DOHH2 (cell line): Measurements from ENCODE around the gene PUS10.

Experiments
- H3F3A ChIP-seq: fragments of 200-600 bp; sonication (generic), shearing (Covaris generic); 2 replicates; pipeline ENCODE4 v1.6.0; 2016; ENCODE audit warnings: antibody characterized with exemption, mild to moderate bottlenecking; ENCODE audit not compliant: control insufficient read depth, insufficient read depth
- H3K27ac ChIP-seq: fragments of 200-600 bp; sonication (generic); 2 replicates; pipeline ENCODE4 v1.5.1; 2014; ENCODE audit warnings: low read depth, mild to moderate bottlenecking, low read length, moderate library complexity
- H3K27me3 ChIP-seq: fragments of 200-600 bp; sonication (generic); 2 replicates; pipeline ENCODE4 v1.6.1; 2014; ENCODE audit warnings: mild to moderate bottlenecking, low read length, mixed read lengths; ENCODE audit not compliant: control insufficient read depth
- H3K36me3 ChIP-seq: fragments of 200-600 bp; sonication (generic); 2 replicates; pipeline ENCODE4 v1.6.1; 2014; ENCODE audit warnings: mild to moderate bottlenecking, low read length, moderate library complexity, mixed read lengths; ENCODE audit not compliant: control insufficient read depth
- H3K4me1 ChIP-seq: fragments of 200-600 bp; sonication (generic); 2 replicates; pipeline ENCODE4 v1.6.1; 2014; ENCODE audit warnings: mild to moderate bottlenecking, low read length, mixed read lengths; ENCODE audit not compliant: control insufficient read depth
- H3K4me2 ChIP-seq: fragments of 200-600 bp; sonication (generic); 2 replicates; pipeline ENCODE4 v1.6.0; 2014; ENCODE audit warnings: mild to moderate bottlenecking, low read length, moderate library complexity
- H3K4me3 ChIP-seq: fragments of 200-600 bp; sonication (generic); 2 replicates; pipeline ENCODE4 v1.5.1; 2014; ENCODE audit warnings: mild to moderate bottlenecking, low read length, mixed read lengths
- H3K79me2 ChIP-seq: fragments of 200-600 bp; sonication (generic); 2 replicates; pipeline ENCODE4 v1.6.1; 2014; ENCODE audit warnings: mild to moderate bottlenecking, low read length, mixed read lengths; ENCODE audit not compliant: control insufficient read depth
- H3K9me2 ChIP-seq: fragments of 200-600 bp; sonication (generic); replicated peaks from 2 replicates; pipeline ENCODE4 v1.6.1; 2014; ENCODE audit warnings: mild to moderate bottlenecking, low read length, mixed read lengths; ENCODE audit not compliant: control insufficient read depth
- H3K9me3 ChIP-seq: fragments of 200-600 bp; sonication (generic); 2 replicates; pipeline ENCODE4 v1.6.1; 2014; ENCODE audit warnings: antibody characterized with exemption, low read length, mixed read lengths; ENCODE audit not compliant: control insufficient read depth, insufficient read depth
- H4K20me1 ChIP-seq: fragments of 200-600 bp; sonication (generic); 2 replicates; pipeline ENCODE4 v1.6.0; 2014; ENCODE audit warnings: low read depth, mild to moderate bottlenecking, antibody characterized with exemption, low read length, moderate library complexity; ENCODE audit not compliant: control insufficient read depth, insufficient read depth
- EZH2phosphoT487 ChIP-seq: fragments of 200-600 bp; sonication (generic); IDR thresholded peaks from 2 replicates; pipeline ENCODE4 v1.6.1; 2017; ENCODE audit warnings: borderline replicate concordance, mild to moderate bottlenecking, antibody characterized with exemption, low read length, moderate library complexity, mixed read lengths
- TF ChIP-seq, protein P1 (sequence below): fragments of 200-600 bp; sonication (generic); IDR thresholded peaks from one replicate; pipeline ENCODE4 v1.5.1; 2014; ENCODE audit warnings: antibody characterized with exemption, mild to moderate bottlenecking, low read depth, low read length; ENCODE audit not compliant: poor library complexity, severe bottlenecking

PUS10 gene

DNA sequence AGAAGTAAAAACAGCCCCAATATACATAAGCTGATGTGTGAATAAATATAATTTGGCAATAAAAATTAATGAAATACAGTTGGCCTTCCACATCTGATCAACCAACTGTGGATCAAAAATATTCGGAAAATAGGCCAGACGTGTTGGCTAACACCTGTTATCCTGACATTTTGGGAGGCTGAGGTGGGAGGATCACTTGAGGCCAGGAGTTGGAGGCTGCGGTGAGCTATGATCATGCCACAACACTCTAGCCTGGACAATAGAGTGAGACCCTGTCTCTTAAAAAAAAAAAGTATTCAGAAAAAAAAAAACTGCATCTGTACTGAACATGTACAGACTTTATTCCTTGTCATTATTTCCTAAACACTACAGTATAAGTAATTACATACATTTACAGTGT lies 11.5 kb upstream of the PUS10 start:
- Histone ChIP-seq H3K9me3 (no peaks in the 10 kb centered on the region), H3K27me3 (no peaks in the 10 kb centered on the region), H3K36me3 (peaks cover 30% of the 10 kb centered on the region), H3K4me2 (no peak overlapping the region), H3K9me2 (no peaks in the 10 kb centered on the region), H3K4me1 (no peaks in the 10 kb centered on the region), H3K27ac (no peak overlapping the region), H3K4me3 (no peak overlapping the region), H3F3A (no peaks in the 10 kb centered on the region), H3K79me2 (peaks cover 7% of the 10 kb centered on the region; the same call in 1 of the 2 replicates), H4K20me1 (no peaks in the 10 kb centered on the region)
- TF ChIP-seq, protein P1, sequence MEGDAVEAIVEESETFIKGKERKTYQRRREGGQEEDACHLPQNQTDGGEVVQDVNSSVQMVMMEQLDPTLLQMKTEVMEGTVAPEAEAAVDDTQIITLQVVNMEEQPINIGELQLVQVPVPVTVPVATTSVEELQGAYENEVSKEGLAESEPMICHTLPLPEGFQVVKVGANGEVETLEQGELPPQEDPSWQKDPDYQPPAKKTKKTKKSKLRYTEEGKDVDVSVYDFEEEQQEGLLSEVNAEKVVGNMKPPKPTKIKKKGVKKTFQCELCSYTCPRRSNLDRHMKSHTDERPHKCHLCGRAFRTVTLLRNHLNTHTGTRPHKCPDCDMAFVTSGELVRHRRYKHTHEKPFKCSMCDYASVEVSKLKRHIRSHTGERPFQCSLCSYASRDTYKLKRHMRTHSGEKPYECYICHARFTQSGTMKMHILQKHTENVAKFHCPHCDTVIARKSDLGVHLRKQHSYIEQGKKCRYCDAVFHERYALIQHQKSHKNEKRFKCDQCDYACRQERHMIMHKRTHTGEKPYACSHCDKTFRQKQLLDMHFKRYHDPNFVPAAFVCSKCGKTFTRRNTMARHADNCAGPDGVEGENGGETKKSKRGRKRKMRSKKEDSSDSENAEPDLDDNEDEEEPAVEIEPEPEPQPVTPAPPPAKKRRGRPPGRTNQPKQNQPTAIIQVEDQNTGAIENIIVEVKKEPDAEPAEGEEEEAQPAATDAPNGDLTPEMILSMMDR, result no peak

DNA sequence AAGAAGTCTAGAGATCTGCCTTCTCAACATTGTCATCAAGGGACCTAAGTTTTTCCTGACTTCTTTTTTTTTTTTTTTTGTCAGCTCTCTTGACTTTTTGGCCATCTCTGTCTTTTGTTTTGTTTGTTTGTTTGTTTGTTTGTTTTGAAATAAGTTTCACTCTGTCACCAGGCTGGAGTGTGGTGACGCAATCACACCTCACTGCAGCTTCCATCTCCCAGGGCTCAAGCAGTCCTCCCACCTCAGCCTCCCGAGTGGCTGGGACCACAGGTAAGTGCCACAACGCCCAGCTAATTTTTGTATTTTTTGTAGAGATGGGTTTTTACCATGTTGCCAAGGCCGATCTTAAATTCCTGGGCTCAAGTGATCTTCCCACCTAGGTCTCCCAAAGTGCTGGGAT lies 5.6 kb upstream of the PUS10 start:
- no peaks in the 10 kb centered on the region for H3K9me2 ChIP-seq
- peaks cover 59% of the 10 kb centered on the region for H3K79me2 ChIP-seq

DNA sequence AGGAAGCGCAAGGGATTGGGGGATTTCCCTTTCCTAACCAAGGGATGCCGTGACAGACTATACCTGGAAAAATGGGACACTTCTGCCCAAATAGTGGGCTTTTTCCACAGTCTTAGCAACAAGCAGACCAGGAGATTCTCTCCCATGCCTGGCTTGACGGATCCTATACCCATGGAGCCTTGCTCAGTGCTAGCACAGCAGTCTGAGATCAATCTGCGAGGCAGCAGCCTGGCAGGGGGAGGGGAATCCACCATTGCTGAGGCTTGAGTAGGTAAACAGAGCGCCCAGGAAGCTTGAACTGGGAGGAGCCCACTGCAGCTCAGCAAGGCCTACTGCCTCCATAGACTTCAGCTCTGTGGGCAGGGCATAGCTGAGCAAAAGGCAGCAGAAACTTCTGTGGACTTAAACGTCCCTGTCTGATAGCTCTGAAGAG lies 3.2 kb upstream of the PUS10 start:
- TF ChIP-seq, protein P1, result no peak
- no peak for TF ChIP-seq EZH2phosphoT487
- Histone ChIP-seq H3K9me3 (peaks cover 6% of the 10 kb centered on the region; the same call in 1 of the 2 replicates), H3K4me3 (no peak overlapping the region), H4K20me1 (no peaks in the 10 kb centered on the region), H3K79me2 (peaks cover 80% of the 10 kb centered on the region), H3F3A (no peaks in the 10 kb centered on the region), H3K27me3 (no peaks in the 10 kb centered on the region), H3K27ac (no peak overlapping the region), H3K36me3 (peaks cover 26% of the 10 kb centered on the region), H3K4me2 (no peak overlapping the region), H3K4me1 (peaks cover 15% of the 10 kb centered on the region), H3K9me2 (no peaks in the 10 kb centered on the region)

More for the DNA sequence above, 5.6 kb upstream of the PUS10 start:
- Histone ChIP-seq H3K4me3 (no peak overlapping the region), H3K9me3 (peaks cover 6% of the 10 kb centered on the region; the same call in 1 of the 2 replicates), H3K36me3 (peaks cover 23% of the 10 kb centered on the region), H3K27me3 (no peaks in the 10 kb centered on the region), H3K27ac (no peak overlapping the region), H3K4me2 (no peak overlapping the region), H3F3A (no peaks in the 10 kb centered on the region), H3K4me1 (peaks cover 10% of the 10 kb centered on the region), H4K20me1 (no peaks in the 10 kb centered on the region)
- TF ChIP-seq EZH2phosphoT487, result no peak
- TF ChIP-seq, protein P1, result no peak
